AG09309 (cell line): Measurements from ENCODE around the gene FRRS1.
"Not testable (repeated sequence)": the region's sequence is repeated elsewhere in the genome, so short reads cannot be mapped to it uniquely, and the experiment has no call there.

Experiments used
- DNase-seq: peaks from one replicate; pipeline ENCODE4 v3.0.0-alpha.2; 2010; ENCODE audit warnings: low read depth
- H3K4me3 ChIP-seq: 2 replicates; pipeline ENCODE4 v1.5.1; 2011; ENCODE audit warnings: mild to moderate bottlenecking, low read depth, low read length, moderate library complexity; ENCODE audit not compliant: control insufficient read depth
- CTCF ChIP-seq: IDR thresholded peaks from 2 replicates; pipeline ENCODE4 v1.5.1; 2011; ENCODE audit warnings: mild to moderate bottlenecking, low read depth, low read length, inconsistent platforms; ENCODE audit not compliant: insufficient read depth, control insufficient read depth; ENCODE audit errors: missing control alignments

FRRS1 gene

DNA sequence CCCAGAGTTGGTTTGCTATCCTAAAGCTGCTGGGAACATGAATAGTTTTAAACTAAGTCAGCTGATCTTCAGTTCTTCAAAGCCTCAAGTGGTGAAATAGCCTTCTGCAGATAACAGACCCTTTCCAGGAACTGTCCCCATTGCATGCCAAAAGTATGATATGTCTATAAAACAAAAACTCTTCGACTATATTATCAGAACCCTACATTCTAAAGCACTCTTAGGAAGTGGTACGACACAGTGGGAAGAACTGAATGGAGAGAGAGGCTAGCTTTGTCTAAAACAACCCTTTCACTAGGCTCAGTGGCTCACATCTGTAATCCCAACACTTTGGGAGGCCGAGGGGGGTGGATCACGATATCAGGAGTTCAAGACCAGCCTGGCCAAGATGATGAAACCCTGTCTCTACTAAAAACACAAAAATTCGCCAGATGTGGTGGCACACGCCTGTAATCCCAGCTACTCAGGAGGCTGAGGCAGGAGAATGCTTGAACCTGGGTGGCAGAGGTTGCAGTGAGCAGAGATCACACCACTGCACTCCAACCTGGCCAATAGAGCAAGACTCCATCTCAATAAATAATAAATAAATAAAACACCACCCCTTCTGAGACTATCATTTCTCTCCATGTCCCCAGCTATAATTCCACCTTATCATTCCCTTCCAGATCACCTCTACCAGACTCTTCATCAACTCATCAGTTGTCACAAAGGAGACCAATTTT, 2.2 kb upstream of the FRRS1 start:
- TF ChIP-seq CTCF, result no peak

DNA sequence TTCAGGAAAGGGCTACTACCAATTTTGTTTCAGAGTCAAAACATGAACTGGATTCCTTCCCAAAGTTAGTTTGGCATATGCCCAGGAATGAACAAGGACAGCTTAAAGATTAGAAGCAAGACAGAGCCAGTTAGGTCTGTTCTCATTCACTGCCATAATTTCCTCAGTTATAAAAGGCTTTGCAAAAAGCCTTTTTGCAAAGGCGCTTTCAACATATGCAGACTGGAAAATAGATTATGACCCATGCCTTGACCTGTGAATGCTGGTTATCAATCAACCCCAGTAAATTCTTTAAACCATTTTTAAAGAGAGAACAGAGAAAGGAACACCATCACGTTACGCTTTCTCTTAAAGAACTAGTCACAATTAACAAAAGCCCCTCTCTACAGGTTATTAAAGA, 1.7 kb upstream of the FRRS1 start:
- DNase-seq, result no peak
- TF ChIP-seq CTCF, result no peak
- no peak overlapping the region for H3K4me3 ChIP-seq

More for the DNA sequence above, 2.2 kb upstream of the FRRS1 start:
- DNase-seq, result no peak
- H3K4me3 ChIP-seq, result no peak overlapping the region

- no peak for TF ChIP-seq CTCF
- no peak overlapping the region for H3K4me3 ChIP-seq
- DNase-seq, result no peak
Observed at GRCh38 chr1:99764909-99765308, 1.5 kb downstream of the FRRS1 start.

GRCh38 chr1:99764439-99764838, 2.0 kb downstream of the FRRS1 start:
- TF ChIP-seq CTCF, result no peak
- no peak overlapping the region for H3K4me3 ChIP-seq
- no peak for DNase-seq

DNA sequence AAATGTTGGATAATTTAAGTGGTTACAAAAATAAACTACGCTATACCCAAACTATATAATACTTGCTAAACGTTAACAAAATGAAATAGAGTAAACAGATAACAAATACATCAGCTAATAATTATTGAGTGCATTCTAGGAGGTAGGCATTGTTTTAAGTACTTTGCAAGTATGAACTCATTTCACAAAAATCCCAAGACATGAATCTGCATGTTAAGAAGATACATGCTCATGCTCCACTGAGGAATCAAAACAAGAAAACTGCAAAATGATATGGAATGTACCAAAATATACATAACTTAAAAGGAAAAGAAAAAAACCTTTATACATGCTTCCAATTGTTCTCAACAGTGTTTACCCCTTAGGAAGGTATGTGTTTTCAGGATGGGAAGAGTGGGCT, 2.5 kb downstream of the FRRS1 start:
- no peak for DNase-seq
- TF ChIP-seq CTCF, result no peak
- no peak overlapping the region for H3K4me3 ChIP-seq

DNA sequence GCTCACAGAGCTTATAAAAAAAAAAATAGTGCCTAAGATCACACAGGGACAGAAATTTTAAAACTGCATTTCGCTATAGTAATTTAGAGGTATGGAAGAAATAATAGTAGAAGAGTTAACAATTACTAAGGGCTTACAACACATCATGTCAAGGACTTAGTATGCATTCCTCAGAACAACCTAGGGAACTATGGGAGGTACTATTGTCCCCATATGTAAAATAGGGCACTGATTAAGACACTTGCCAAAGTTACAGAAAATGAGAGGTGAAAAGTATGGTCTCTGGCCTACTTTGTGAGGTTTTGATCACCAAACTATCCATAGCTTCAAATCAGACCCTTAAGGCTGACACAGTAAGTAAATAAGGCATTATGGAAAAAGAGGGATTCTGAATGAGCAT, 4.7 kb downstream of the FRRS1 start:
- no peak overlapping the region for H3K4me3 ChIP-seq
- TF ChIP-seq CTCF, result no peak
- DNase-seq, result no peak

DNA sequence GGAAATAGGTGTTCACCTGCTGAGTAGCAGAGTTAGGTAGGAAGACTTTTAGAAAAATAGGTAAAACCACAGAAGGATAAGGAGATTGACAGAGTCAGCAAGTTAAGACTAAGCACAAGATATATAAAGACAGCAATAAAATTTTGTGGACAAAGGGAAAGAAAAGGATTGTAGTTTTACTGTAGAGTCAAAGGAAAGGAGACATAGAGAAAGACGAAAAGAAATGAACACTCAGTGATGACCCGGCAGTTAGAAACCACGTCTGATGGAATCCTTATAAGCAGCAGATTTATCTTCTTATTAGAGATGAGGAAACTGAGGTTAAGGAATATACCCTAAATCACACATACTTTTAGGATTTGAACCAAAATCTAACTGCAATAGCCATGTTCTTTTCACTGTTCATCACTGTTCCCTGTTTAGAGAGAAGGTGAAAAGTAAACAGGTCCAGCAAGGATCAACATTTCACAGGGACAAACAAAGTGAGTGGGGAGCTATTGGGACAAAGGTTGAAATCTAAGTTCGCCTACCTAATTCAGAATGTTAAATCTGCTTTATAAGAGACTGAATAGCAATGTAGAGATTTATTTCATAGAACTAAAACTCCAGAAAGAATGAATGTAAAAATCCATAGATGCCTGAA, 6.8 kb downstream of the FRRS1 start:
- no peak for TF ChIP-seq CTCF

GRCh38 chr1:99758686-99759517, 7.5 kb downstream of the FRRS1 start:
- DNase-seq, H3K4me3 ChIP-seq: not testable (repeated sequence)

More for the DNA sequence above, 6.8 kb downstream of the FRRS1 start:
- no peak overlapping the region for H3K4me3 ChIP-seq
- DNase-seq, result no peak
